IPS-11a (cell line): ENCODE results near the gene CRTAP.
"Not testable (repeated sequence)": the region's sequence is repeated elsewhere in the genome, so short reads cannot be mapped to it uniquely, and the experiment has no call there.

Experiments
- H3K4me3 ChIP-seq: one replicate; pipeline ENCODE4 v1.5.1; 2013; ENCODE audit warnings: low read depth, low read length, control low read depth

Gene CRTAP

GRCh38 chr3:33113772-33114621, at the start of gene CRTAP:
CRTAP (plus strand) TSS chr3:33114014; CDS start chr3:33114078, 64 bp downstream.
- peak within 1 kb of the TSS; percentile 83 for H3K4me3 ChIP-seq

DNA sequence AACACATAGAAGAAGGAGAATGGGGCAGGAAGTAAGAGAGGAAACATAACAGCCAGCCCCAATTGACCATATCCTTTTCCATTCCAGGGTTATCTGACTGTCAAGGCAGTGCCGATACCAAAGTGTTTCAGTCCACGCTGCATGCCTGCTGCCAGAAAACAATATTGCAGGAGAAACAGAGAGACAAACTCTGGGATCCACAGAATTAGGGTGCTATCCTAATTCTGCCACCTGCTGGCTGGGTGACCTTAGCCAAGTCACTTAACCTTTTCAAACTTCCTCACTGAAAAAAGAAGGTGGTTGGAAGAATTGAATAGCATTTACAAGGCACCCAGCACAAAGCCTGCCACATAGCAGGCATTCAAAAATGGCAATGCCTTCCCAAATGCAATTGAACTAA, 48.9 kb upstream of the CRTAP start:
- H3K4me3 ChIP-seq, result no peak overlapping the region

DNA sequence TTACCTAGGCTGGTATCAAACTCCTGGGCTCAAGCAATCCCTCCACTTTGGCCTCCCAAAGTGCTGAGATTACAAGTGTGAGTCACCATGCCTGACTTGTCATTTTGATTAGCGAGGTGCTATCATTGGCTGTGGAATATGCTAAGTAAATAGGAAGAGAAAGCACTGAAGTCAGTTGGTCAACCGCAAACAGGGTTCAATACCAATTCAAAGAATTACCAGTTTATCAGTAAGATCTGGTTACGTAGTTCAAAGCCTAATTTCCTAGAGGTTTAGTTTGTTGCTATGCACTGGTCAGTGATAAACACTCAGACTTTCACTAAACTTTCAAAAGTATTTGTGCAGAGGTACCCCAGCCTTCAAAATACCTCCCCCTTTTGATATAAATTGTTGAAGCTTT, 46.3 kb upstream of the CRTAP start:
- no peak overlapping the region for H3K4me3 ChIP-seq

DNA sequence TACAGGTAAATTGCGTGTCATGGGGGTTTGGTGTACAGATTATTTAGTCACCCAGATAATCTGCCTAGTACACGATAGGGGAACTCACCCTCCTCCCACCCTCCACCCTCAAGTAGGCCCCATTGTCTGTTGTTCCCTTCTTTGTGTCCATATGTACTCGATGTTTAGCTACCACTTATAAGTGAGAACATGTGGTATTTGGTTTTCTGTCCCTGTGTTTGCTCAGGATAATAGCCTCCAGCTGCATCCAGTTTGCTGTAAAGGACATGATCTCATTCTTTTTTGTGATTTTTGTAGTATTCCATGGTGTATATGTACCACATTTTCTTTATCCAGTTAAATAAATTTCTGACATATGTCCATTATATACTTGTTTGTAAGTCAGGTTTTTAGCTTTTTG, 44.0 kb upstream of the CRTAP start:
- not testable (repeated sequence) for H3K4me3 ChIP-seq

- H3K4me3 ChIP-seq, result no peak overlapping the region
These were observed 42.6 kb upstream of the CRTAP start for GRCh38 chr3:33071181-33071580.

- H3K4me3 ChIP-seq, result no peak overlapping the region
These were observed 41.9 kb upstream of the CRTAP start for GRCh38 chr3:33071946-33072345.

DNA sequence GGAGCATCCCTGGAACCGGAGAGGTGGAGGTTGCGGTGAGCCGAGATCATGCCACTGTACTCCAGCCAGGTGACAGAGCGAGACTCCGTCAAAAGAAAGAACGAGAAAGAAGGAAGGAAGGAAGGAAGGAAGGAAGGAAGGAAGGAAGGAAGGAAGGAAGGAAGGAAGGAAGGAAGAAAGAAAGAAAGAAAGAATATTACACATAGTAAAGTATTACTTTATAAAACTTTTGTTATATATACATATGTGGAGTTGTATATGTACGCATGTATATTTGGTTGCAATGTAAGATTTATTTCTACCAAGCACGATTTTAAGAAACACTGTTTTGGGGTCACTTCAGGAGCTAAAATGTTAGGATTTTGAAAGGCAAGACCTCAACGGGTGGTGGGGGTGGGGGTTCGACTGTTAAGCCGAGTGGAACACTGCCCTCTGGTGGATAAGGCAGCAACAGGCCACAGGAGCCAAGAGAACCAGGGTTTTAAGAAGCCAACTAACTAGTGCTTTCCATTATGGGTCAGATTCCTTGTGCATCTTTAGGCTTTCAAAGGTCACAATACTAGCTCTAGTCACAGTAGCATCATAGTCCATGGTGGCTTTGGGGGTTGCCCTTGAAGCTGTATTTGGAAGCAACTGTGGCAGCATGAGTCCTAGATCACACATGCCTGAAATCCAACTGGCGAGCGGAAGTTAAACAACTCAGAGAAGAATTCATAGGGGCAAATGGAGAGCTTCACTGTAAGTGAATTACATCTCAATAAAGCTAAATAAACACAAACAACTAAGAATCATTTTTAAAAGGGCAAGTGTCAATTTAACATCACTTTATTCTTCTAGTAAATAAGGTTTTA, 39.4 kb upstream of the CRTAP start:
- no peak overlapping the region for H3K4me3 ChIP-seq

DNA sequence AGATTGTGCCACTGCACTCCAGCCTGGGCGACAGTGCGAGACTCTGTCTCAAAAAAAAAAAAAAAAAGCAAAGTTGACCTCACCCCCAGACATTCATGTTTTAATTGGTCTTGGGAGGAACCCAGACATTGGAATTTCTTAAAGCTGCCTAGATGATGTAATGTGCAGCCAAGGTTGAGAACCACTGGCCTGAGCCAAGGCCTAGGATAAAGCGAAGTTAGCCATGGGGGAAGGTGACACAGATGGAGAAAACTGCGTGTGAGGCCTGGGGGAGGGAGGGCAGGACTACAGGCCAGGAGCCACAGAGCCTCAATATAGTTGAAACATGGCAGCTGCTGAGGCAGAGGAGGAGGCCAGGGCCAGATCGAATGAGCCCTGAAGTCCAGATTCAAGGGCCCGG, 37.8 kb upstream of the CRTAP start:
- H3K4me3 ChIP-seq, result no peak overlapping the region

DNA sequence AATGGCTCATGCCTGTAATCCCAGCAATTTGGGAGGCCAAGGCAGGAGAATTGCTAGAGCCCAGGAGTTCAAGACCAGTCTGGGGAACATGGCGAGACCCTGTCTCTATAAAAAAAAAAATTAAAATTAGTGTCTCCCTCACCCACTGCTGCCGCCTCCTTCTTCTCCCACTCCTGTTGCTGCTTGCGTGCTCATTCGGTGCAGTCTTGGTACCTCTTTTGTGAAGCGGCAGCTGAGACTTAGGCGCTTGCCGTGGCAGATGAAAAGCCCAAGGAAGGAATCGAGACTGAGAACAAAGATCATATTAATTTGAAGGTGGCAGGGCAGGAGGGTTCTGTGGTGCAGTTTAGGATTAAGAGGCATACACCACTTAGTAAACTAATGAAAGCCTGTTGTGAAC, 36.9 kb upstream of the CRTAP start:
- no peak overlapping the region for H3K4me3 ChIP-seq

GRCh38 chr3:33077976-33078375, 35.8 kb upstream of the CRTAP start:
- H3K4me3 ChIP-seq, result no peak overlapping the region

DNA sequence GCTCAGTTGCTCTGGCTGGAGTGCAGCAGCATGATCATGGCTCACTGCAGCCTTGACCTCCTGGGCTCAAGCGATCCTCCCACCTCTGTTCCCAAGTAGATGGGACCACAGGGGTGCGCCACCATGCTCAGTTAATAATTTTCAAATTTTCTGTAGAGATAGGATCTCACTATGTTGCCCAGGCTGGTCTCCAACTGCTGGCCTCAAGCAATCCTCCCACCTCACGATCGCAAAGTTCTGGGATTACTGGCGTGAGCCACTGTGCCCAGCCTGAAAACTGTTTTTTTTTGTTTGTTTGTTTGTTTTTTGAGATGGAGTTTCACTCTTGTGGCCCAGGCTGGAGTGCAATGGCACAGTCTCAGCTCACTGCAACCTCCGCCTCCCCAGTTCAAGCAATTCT, 34.0 kb upstream of the CRTAP start:
- H3K4me3 ChIP-seq, result not testable (repeated sequence)

DNA sequence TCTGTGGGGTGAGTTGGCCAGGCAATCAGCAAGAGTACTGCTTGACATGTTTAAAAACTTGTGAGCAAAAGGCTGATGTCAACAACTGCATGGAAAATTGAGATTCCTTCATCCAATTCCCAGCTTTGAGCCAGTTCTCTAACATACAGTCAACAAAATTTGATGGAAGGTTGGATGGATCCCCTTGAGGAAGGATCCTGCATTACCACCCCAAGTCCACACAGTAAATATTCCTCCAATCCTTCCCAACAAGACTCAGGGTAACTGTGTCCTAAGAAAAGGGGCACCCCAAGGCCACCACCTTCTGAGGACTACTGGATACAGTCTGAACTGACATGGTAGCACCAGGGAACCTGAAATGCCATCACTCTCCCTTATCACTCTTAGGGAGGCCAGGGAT, 32.0 kb upstream of the CRTAP start:
- H3K4me3 ChIP-seq, result no peak overlapping the region

DNA sequence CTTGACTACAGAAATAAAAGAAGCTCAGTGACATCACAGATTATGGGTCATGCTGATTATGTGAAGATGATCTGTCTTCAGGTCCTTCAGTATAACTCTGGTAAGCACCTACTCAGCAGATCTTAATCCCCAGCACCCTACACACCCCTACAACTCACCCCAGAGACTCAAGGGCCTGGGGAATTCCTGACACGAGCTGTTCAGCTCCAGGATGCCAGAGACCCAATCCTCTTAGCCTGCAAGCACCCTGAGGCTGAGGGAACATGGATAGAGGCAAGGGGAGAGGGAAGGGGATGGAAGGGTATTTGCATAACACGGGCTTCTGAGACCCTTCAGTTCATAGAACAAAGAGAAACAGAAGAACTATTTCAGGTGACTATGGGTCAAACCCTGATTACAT, 29.9 kb upstream of the CRTAP start:
- no peak overlapping the region for H3K4me3 ChIP-seq

- H3K4me3 ChIP-seq, result no peak overlapping the region
These were observed 25.1 kb upstream of the CRTAP start for GRCh38 chr3:33088691-33089090.

GRCh38 chr3:33089515-33089914, 24.3 kb upstream of the CRTAP start:
- H3K4me3 ChIP-seq, result no peak overlapping the region

- no peak overlapping the region for H3K4me3 ChIP-seq
These were observed 22.1 kb upstream of the CRTAP start for GRCh38 chr3:33091746-33092145.

GRCh38 chr3:33092496-33093254, 21.1 kb upstream of the CRTAP start:
- no peak overlapping the region for H3K4me3 ChIP-seq

GRCh38 chr3:33093847-33094246, 20.0 kb upstream of the CRTAP start:
- H3K4me3 ChIP-seq, result no peak overlapping the region

DNA sequence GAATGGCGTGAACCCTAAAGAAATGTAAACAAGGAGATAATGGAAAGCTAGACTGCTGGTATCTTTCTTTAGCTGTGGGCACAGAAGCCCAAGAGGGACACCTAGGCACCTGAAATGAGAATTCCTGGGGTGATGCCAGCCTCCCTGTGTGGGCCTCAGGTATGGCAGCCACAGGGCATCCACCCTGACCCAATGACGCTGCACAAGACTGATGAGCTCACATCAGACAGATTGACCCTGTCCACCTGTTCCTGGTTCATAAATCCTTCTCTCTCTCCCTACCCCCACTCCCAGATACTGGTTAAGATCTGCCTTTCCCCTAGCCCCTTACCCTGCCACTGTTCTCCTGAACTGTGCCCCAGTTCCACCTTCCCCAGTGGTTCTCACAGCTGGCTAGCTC, 18.4 kb upstream of the CRTAP start:
- no peak overlapping the region for H3K4me3 ChIP-seq

GRCh38 chr3:33096093-33096868, 17.5 kb upstream of the CRTAP start:
- H3K4me3 ChIP-seq, result peak overlapping the region; percentile 93
